IMR-90 (cell line): ENCODE data around the gene TMOD1. TPM values are rescaled to one million over a fixed set of nuclear protein-coding genes. Genes with fewer than 3 reads are reported as not detected.

Experiments
- ATAC-seq: fragments of 200-7000 bp; cut with Tn5 transposase; 2 replicates; pipeline ENCODE4 v1.9.1; 2020; ENCODE audit warnings: low read depth, mild to moderate bottlenecking, moderate library complexity
- BruUV-seq: library from RNA; stranded (reverse); fragments of 400-500 nt; replicated peaks from 2 replicates; lab custom pipeline; 2021; lab: Mats Ljungman, UMichigan
- CTCF ChIA-PET: fragments of 300-600 bp; formaldehyde crosslinking; extraction: SDS; loops from one replicate; lab custom pipeline; 2021; ENCODE audit warnings: antibody characterized with exemption; lab: Yijun Ruan, JAX
- POLR2A ChIA-PET: fragments of 300-600 bp; sonication (Branson Sonifier 250); formaldehyde crosslinking; loops from one replicate; lab custom pipeline; 2022; ENCODE audit warnings: antibody characterized with exemption; ENCODE audit not compliant: unreplicated experiment; lab: Charles Lee
- DNase-seq: peaks from one replicate; pipeline ENCODE4 v3.0.0; 2013
- H2AFZ ChIP-seq: replicated peaks from 2 replicates; pipeline ENCODE3; 2013; ENCODE audit warnings: low read length, mild to moderate bottlenecking; ENCODE audit not compliant: poor library complexity
- H2AK5ac ChIP-seq: 2 replicates; pipeline ENCODE4 v1.6.1; 2013; ENCODE audit warnings: low read depth, low read length, inconsistent platforms
- H2AK9ac ChIP-seq: replicated peaks from 2 replicates; pipeline ENCODE3; 2013; ENCODE audit warnings: mild to moderate bottlenecking, low read depth, low read length, moderate library complexity; ENCODE audit not compliant: poor library complexity
- H2BK120ac ChIP-seq: 2 replicates; pipeline ENCODE4 v1.6.1; 2013; ENCODE audit warnings: low read depth, low read length, inconsistent platforms
- H2BK15ac ChIP-seq: 3 replicates; pipeline ENCODE4 v1.6.1; 2013; ENCODE audit warnings: low read depth, low read length, inconsistent platforms
- H2BK20ac ChIP-seq: 2 replicates; pipeline ENCODE4 v1.6.1; 2013; ENCODE audit warnings: low read depth, mild to moderate bottlenecking, inconsistent platforms, low read length, moderate library complexity
- H2BK5ac ChIP-seq: 2 replicates; pipeline ENCODE4 v1.6.1; 2013; ENCODE audit warnings: mild to moderate bottlenecking, low read depth, low read length, inconsistent platforms; ENCODE audit not compliant: poor library complexity, severe bottlenecking
- H3K14ac ChIP-seq: replicated peaks from 2 replicates; pipeline ENCODE4 v1.6.1; 2013; ENCODE audit warnings: low read depth, low read length, inconsistent platforms
- H3K18ac ChIP-seq: 2 replicates; pipeline ENCODE4 v1.6.1; 2013; ENCODE audit warnings: low read depth, low read length, control low read depth
- H3K23ac ChIP-seq: 2 replicates; pipeline ENCODE4 v1.6.1; 2013; ENCODE audit warnings: low read depth, low read length, inconsistent platforms
- H3K27ac ChIP-seq: 2 replicates; pipeline ENCODE4 v1.5.1; 2013; ENCODE audit warnings: mild to moderate bottlenecking, control low read depth, low read length; ENCODE audit not compliant: insufficient read depth
- H3K27me3 ChIP-seq: 2 replicates; pipeline ENCODE4 v1.6.1; 2013; ENCODE audit warnings: low read length; ENCODE audit not compliant: control insufficient read depth, insufficient read depth
- H3K36me3 ChIP-seq: 2 replicates; pipeline ENCODE4 v1.6.1; 2013; ENCODE audit warnings: low read length, mixed read lengths; ENCODE audit not compliant: control insufficient read depth, insufficient read depth
- H3K4ac ChIP-seq: 2 replicates; pipeline ENCODE4 v1.6.1; 2013; ENCODE audit warnings: low read depth, low read length, inconsistent platforms
- H3K4me1 ChIP-seq: 2 replicates; pipeline ENCODE4 v1.6.1; 2013; ENCODE audit warnings: low read length, mixed read lengths; ENCODE audit not compliant: control insufficient read depth, insufficient read depth
- H3K4me2 ChIP-seq: 2 replicates; pipeline ENCODE4 v1.6.1; 2013; ENCODE audit warnings: low read depth, mild to moderate bottlenecking, control low read depth, low read length, moderate library complexity
- H3K4me3 ChIP-seq: 2 replicates; pipeline ENCODE4 v1.5.1; 2013; ENCODE audit warnings: low read depth, mild to moderate bottlenecking, control low read depth, low read length, moderate library complexity; ENCODE audit not compliant: insufficient read depth
- H3K56ac ChIP-seq: 2 replicates; pipeline ENCODE4 v1.6.1; 2013; ENCODE audit warnings: low read length, inconsistent platforms; ENCODE audit not compliant: insufficient read depth; ENCODE audit errors: extremely low read depth
- H3K79me1 ChIP-seq, 2 experiments: 2 replicates each; pipeline ENCODE4 v1.6.1; 2013; ENCODE audit warnings: low read length in 2 of 2, inconsistent platforms in 1 of 2, low read depth in 1 of 2
- H3K9ac ChIP-seq: 2 replicates; pipeline ENCODE4 v1.6.1; 2013; ENCODE audit warnings: low read depth, low read length, control low read depth
- H3K9me1 ChIP-seq: 2 replicates; pipeline ENCODE4 v1.6.1; 2013; ENCODE audit warnings: low read length, inconsistent platforms; ENCODE audit not compliant: insufficient read depth
- H3K9me3 ChIP-seq: 2 replicates; pipeline ENCODE4 v1.6.1; 2013; ENCODE audit warnings: low read length; ENCODE audit not compliant: control insufficient read depth, insufficient read depth
- H4K20me1 ChIP-seq: 2 replicates; pipeline ENCODE4 v1.6.1; 2013; ENCODE audit warnings: low read length, inconsistent platforms; ENCODE audit not compliant: insufficient read depth
- H4K5ac ChIP-seq: 2 replicates; pipeline ENCODE4 v1.6.1; 2013; ENCODE audit warnings: mild to moderate bottlenecking, low read depth, low read length, control low read depth
- H4K8ac ChIP-seq, 2 experiments: 2 replicates each; pipeline ENCODE4 v1.6.1; 2013; ENCODE audit warnings: low read depth in 2 of 2, low read length in 2 of 2, control low read depth in 1 of 2, inconsistent platforms in 1 of 2
- H4K91ac ChIP-seq: 2 replicates; pipeline ENCODE4 v1.6.1; 2013; ENCODE audit warnings: low read depth, low read length, inconsistent platforms; ENCODE audit not compliant: insufficient read depth
- BHLHE40 ChIP-seq: fragments of 150-350 bp; IDR thresholded peaks from 2 replicates; pipeline ENCODE4 v1.6.1; 2016; ENCODE audit warnings: mild to moderate bottlenecking, low read depth, low read length
- CEBPB ChIP-seq: IDR thresholded peaks from 2 replicates; pipeline ENCODE4 v1.6.1; 2012; ENCODE audit warnings: low read depth, low read length, improper control_type of control experiment
- CHD1 ChIP-seq: IDR thresholded peaks from 2 replicates; pipeline ENCODE4 v1.6.1; 2012; ENCODE audit warnings: low read depth, low read length, improper control_type of control experiment
- MAFK ChIP-seq: IDR thresholded peaks from 2 replicates; pipeline ENCODE4 v1.6.1; 2012; ENCODE audit warnings: low read depth, low read length, improper control_type of control experiment
- RCOR1 ChIP-seq: IDR thresholded peaks from 2 replicates; pipeline ENCODE4 v1.6.1; 2012; ENCODE audit warnings: mild to moderate bottlenecking, low read length, improper control_type of control experiment; ENCODE audit not compliant: insufficient replicate concordance
- SMC3 ChIP-seq: fragments of 150-350 bp; IDR thresholded peaks from 2 replicates; pipeline ENCODE4 v1.6.1; 2016; ENCODE audit warnings: low read depth, mild to moderate bottlenecking, antibody characterized with exemption, low read length, moderate library complexity
- USF2 ChIP-seq: fragments of 150-350 bp; IDR thresholded peaks from 2 replicates; pipeline ENCODE4 v1.6.1; 2017; ENCODE audit warnings: mild to moderate bottlenecking, antibody characterized with exemption, low read length, low read depth
- WGBS, 2 experiments: methylation state at CpG; one replicate each; pipeline versions ENCODE4 v1.1.5 to v1.1.7; 2013; ENCODE audit warnings: missing lambda C conversion rate in 2 of 2; ENCODE audit not compliant: insufficient read length in 1 of 2; ENCODE audit errors: extremely low coverage in 2 of 2; 5-methylcytosine and 5-hydroxymethylcytosine counted together
- dilution Hi-C: fragments of 300-500 bp; cut with HindIII; formaldehyde crosslinking; loops from one replicate; pipeline ENCODE4 v1.14.3; 2018; ENCODE audit warnings: low sequenced_read_pairs; ENCODE audit not compliant: unreplicated experiment
- in situ Hi-C: fragments of 300-500 bp; cut with MboI; formaldehyde crosslinking; loops from 3 replicates; pipeline ENCODE4 v1.14.3; 2019; ENCODE audit warnings: low sequenced_read_pairs, inconsistent platforms, mixed read lengths
- intact Hi-C: fragments of 100-400 bp; cut with micrococcal nuclease; formaldehyde crosslinking; loops from 2 replicates; pipeline ENCODE4 v1.10.0; 2022
- polyA plus RNA-seq, 3 experiments: library from polyadenylated mRNA; depleted of rRNA; stranded (reverse); fragments of >200 nt; gene quantifications; 2 replicates each; pipeline ENCODE4 v1.2.3, GENCODE V29; 2012; ENCODE audit warnings: low replicate concordance in 1 of 3
- total RNA-seq: library from RNA; depleted of rRNA; stranded (reverse); fragments of >200 nt; gene quantifications from 2 replicates; pipeline ENCODE4 v1.2.3, GENCODE V29; 2012

TMOD1 gene
- total and polyA plus RNA-seq, 2 of the 4 experiments (the other 2 are of a cell fraction): 0.18 to 0.38 TPM

- H3K27ac ChIP-seq: no peak overlapping the region
- H3K79me1 ChIP-seq: no peaks in the 10 kb centered on the region
- no peak overlapping the region for H2BK20ac ChIP-seq
- no peak overlapping the region for H3K9ac ChIP-seq
- H2BK120ac ChIP-seq: no peak overlapping the region
- no peak overlapping the region for H3K56ac ChIP-seq
- DNase-seq: no peak
- BruUV-seq: no TSS peak
- dilution Hi-C loops (no loop called here), in situ Hi-C loops (no loop called here), intact Hi-C loops (no loop called here)
- H4K91ac ChIP-seq: no peak overlapping the region
- ChIA-PET CTCF (interaction anchor here (0.6 to 3.7 kb wide), 2 partner anchors 63 to 123 kb away, joined by 3 to 17 read pairs; no protein-coding TSS in a partner anchor), POLR2A (no interaction called here)
- no peak overlapping the region for H3K4me3 ChIP-seq
- no peaks in the 10 kb centered on the region; the same call in 1 of the 2 replicates for H3K27me3 ChIP-seq
- H2BK15ac ChIP-seq: no peak overlapping the region
- no peaks in the 10 kb centered on the region for H3K4me1 ChIP-seq
- no peak for ATAC-seq
- no peaks in the 10 kb centered on the region for H3K9me1 ChIP-seq
- H3K4ac ChIP-seq: no peak overlapping the region
- no peak overlapping the region for H3K23ac ChIP-seq
- H4K5ac ChIP-seq: no peak overlapping the region
- no peak overlapping the region for H4K8ac ChIP-seq
- H2AK9ac ChIP-seq: no peak overlapping the region
- TF ChIP-seq MAFK: no peak
- TF ChIP-seq CHD1: no peak
- TF ChIP-seq RCOR1: no peak
- no peak for TF ChIP-seq BHLHE40
- no peak for TF ChIP-seq CEBPB
- no peak for TF ChIP-seq USF2
- no peak for TF ChIP-seq SMC3
- H2AK5ac ChIP-seq: no peak overlapping the region
- no peak overlapping the region for H2AFZ ChIP-seq
- peaks cover 2% of the 10 kb centered on the region; the same call in 1 of the 2 replicates for H3K36me3 ChIP-seq
- no peak overlapping the region for H2BK5ac ChIP-seq
- H3K14ac ChIP-seq: no peak overlapping the region
- H4K20me1 ChIP-seq: no peaks in the 10 kb centered on the region
- H3K4me2 ChIP-seq: no peak overlapping the region
- H3K18ac ChIP-seq: no peak overlapping the region
- WGBS, 2 experiments: no CpG with 5 or more reads among the region's 1 CpG
- no peaks in the 10 kb centered on the region for H3K9me3 ChIP-seq
These were observed 90.7 kb downstream of the TMOD1 start for GRCh38 chr9:97592126-97592525.
